GM21367 (cell line): Measurements from ENCODE around the gene EPOP.
"Not testable (repeated sequence)": the region's sequence is repeated elsewhere in the genome, so short reads cannot be mapped to it uniquely, and the experiment has no call there.

ENCODE experiments used
- ATAC-seq: cut with Tn5 transposase; IDR thresholded peaks from one replicate; pipeline ENCODE4 v1.9.1; 2021; ENCODE audit not compliant: unreplicated experiment

Gene EPOP

GRCh38 chr17:38653230-38653629, 21.5 kb downstream of the EPOP start:
- ATAC-seq = no peak

GRCh38 chr17:38650653-38651173, 24.0 kb downstream of the EPOP start:
- not testable (repeated sequence) for ATAC-seq

GRCh38 chr17:38637951-38638350, 36.8 kb downstream of the EPOP start:
- ATAC-seq = no peak

- ATAC-seq = no peak
Measured at GRCh38 chr17:38636054-38636453, 38.7 kb downstream of the EPOP start.

- ATAC-seq = no peak
Measured at GRCh38 chr17:38632334-38632733, 42.4 kb downstream of the EPOP start.

GRCh38 chr17:38628441-38628840, 46.3 kb downstream of the EPOP start:
- no peak for ATAC-seq

- ATAC-seq = no peak
Measured at GRCh38 chr17:38627957-38628356, 46.8 kb downstream of the EPOP start.

GRCh38 chr17:38626606-38627226, 48.0 kb downstream of the EPOP start:
- ATAC-seq = not testable (repeated sequence)

GRCh38 chr17:38625482-38625881, 49.3 kb downstream of the EPOP start:
- no peak for ATAC-seq

GRCh38 chr17:38624782-38625355, 49.9 kb downstream of the EPOP start:
- ATAC-seq = not testable (repeated sequence)
